SW480 (cell line): ENCODE data around the gene HHATL.

ENCODE experiments used
- DNase-seq: peaks from one replicate; pipeline ENCODE4 v3.0.0-alpha.2; 2016; ENCODE audit warnings: low spot score

HHATL gene

GRCh38 chr3:42663581-42664437 lies 38.8 kb downstream of the HHATL start:
- DNase-seq, result no peak

GRCh38 chr3:42662813-42663535 lies 39.6 kb downstream of the HHATL start:
- no peak for DNase-seq

- DNase-seq, result no peak
Observed at GRCh38 chr3:42662037-42662812, 40.4 kb downstream of the HHATL start.

- DNase-seq, result no peak
Observed at GRCh38 chr3:42661593-42662022, 41.0 kb downstream of the HHATL start.

- peak; percentile 47 for DNase-seq
Observed at GRCh38 chr3:42660898-42661297, 41.7 kb downstream of the HHATL start.

GRCh38 chr3:42660131-42660715 lies 42.4 kb downstream of the HHATL start:
- DNase-seq, result no peak

GRCh38 chr3:42659451-42660130 lies 43.0 kb downstream of the HHATL start:
- DNase-seq, result no peak

- no peak for DNase-seq
Observed at GRCh38 chr3:42658771-42659390, 43.7 kb downstream of the HHATL start.

GRCh38 chr3:42658091-42658770 lies 44.4 kb downstream of the HHATL start:
- DNase-seq, result no peak

GRCh38 chr3:42657675-42658074 lies 44.9 kb downstream of the HHATL start:
- no peak for DNase-seq

- DNase-seq, result no peak
Observed at GRCh38 chr3:42656680-42657610, 45.7 kb downstream of the HHATL start.

- DNase-seq, result no peak
Observed at GRCh38 chr3:42655980-42656679, 46.5 kb downstream of the HHATL start.

GRCh38 chr3:42655331-42655888 lies 47.2 kb downstream of the HHATL start:
- DNase-seq, result no peak

- peak; percentile 11 for DNase-seq
Observed at GRCh38 chr3:42654331-42655201, 48.0 kb downstream of the HHATL start.

GRCh38 chr3:42653560-42654330 lies 48.9 kb downstream of the HHATL start, which contains the start of gene ZBTB47:
Gene ZBTB47 (plus strand): TSS chr3:42653697. CDS start chr3:42658356, 4,659 bp downstream.
- peak; percentile 23 for DNase-seq

- DNase-seq, result no peak
Observed at GRCh38 chr3:42653303-42653559, 49.4 kb downstream of the HHATL start.
